HG02885 (cell line): ENCODE data around the gene BID.
A peak's percentile ranks its signal among the peaks of the same experiment; 100 is the strongest.
"Not testable (repeated sequence)": the region's sequence is repeated elsewhere in the genome, so short reads cannot be mapped to it uniquely, and the experiment has no call there.

Experiments used
- ATAC-seq: cut with Tn5 transposase; IDR thresholded peaks from one replicate; pipeline ENCODE4 v1.9.1; 2021; ENCODE audit warnings: mild to moderate bottlenecking; ENCODE audit not compliant: unreplicated experiment, poor library complexity

Gene BID

DNA sequence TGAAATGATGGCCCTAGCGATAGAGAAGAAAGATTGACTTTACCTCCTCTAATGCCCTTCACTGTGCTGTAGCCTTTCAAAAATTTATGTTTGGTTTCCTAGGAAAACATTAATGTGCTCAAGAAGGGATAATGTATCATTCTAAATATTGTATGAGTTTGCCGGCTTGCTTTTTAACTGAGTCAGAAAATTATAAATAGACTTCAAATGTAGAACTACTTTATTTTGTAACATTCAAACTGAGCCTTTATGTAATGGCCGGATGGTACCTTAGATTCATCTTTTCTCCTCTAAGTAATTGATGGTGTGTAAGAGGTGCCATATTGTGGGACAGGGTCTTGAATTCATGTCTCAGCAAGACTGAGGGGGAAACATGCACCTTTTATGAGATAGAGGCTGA lies 57.7 kb downstream of the BID start:
- ATAC-seq: no peak

DNA sequence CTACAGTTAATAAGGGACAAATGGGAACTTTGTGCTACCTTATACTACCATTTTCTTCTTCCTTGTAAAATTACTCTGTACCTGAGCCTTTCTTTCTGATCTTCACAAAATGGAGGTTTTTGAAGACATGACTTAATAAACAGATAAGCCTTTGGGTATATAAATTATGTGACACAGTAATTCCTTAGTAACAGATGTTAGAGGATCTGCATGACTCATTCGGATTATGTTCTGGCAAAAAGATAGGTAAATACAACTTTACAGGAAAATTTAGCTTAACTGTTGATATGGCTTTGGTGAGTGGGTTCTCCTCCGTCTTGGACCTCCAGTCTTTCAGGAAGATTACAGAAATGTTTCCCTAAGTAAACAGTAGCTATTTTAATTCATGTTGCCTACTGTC lies 61.8 kb downstream of the BID start:
- ATAC-seq: no peak

DNA sequence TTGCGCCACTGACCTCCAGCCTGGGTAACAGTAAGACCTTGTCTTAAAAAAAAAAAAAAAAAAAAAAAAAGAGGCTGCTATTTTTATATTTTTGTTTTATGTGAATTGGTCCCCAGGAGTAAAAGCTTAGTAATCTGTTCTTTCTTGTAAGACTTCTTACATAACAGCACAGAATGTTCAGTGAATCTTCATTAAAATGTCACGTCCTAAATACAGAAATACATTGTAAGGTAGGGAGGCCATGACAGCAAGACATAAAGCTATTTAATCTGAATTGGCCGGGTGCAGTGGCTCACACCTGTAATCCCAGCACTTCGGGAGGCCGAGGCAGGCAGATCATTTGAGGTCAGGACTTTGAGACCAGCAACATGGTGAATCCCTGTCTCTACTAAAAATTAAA lies 64.2 kb downstream of the BID start:
- ATAC-seq: no peak

DNA sequence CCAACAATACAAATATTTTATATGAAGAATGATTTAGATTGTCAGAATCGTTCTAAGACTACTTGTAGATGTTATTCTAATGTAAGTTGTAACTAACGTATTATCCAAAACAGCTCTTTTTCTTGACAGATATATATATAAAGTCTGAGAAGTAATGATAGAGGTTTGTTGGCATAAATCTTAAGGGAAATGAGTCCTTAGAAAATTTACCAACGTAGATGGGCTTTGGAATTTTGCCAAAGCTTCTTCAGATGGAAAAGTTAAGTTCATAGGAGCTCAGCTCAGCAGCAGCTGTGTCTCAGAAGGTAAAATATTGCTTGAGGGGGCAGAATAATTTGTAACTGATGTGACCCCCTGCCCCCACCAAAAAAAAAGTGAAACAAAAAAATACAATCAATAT lies 66.7 kb downstream of the BID start:
- no peak for ATAC-seq

DNA sequence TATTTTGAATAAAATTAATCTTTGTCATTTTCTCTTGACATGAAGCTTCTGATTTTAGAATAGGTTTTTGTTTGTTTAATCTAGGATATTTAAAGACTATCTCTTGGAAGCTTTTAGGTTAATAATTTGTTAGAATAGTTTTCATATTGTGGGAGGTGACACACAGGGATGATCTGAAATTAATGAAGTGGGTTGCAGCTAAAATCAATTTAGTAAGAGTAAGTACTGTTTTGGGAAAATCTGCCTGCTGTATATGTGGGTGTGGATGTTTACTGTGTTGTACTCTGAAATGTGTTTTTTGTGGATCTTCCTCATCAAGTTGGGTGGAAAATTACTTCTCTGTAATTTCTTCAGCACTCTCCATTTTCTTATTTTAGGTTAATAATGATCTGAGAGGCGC lies 67.3 kb downstream of the BID start:
- ATAC-seq: no peak

DNA sequence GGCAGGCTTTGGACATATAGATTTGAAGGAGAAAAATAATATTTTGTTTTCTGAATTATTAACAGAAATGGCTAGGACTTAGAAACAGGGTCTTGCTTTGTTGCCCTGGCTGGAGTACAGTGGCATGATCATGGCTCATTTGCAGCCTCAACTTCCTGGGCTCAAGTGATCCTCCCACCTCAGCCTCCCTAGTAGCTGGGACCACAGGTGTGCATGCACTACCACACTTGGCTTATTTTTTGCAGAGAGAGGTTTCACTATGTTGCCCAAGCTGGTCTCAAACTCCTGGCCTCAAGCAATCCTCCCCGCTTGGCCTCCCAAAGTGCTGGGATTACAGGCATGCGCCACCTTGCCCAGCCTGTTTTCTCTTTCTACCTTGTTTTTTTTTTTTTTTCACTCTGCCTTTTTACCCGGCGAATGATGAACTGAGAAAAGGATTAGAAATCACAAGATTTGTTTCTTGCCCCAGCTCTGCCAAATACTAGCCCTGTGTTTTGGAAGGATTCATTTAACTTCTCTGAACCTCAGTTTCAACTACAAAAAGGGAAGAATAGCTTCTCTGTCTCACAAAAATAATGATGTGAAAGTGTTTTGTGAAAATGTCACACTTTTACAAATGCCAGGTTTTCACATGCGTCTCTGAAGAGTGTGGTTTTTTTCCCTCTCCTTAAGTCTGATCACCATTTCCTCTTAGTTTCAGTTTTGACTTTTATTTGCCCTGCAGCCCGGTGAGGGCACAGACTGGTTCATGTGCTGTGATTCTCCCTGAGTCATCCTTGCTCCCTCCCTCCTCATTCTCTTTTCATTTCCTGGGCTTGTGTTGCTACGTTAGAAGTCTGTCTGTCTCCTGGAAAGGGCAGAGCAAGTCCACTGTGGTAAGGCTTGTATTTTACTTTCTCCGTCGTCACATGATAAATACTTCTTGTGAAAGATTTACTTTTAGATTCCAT lies 68.0 kb downstream of the BID start:
- peak; percentile 76 for ATAC-seq

DNA sequence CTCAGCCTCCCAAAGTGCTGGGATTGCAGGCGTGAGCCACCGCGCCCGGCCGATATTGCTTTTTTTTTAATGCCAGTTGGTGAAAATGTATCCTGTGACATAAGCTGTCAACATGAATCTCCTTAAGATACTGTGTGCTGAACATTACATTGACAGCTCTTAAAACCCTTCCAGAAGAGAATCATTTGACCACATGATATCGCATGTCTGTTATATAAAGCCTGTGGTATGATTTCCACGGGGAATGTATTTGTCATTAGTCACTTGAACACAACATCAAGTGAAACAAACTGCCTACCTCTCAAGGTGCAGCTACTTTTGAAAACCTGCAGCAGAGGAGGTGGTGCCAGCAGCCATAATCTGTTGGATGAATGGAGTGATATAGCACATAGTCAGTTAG lies 68.7 kb downstream of the BID start:
- no peak for ATAC-seq

DNA sequence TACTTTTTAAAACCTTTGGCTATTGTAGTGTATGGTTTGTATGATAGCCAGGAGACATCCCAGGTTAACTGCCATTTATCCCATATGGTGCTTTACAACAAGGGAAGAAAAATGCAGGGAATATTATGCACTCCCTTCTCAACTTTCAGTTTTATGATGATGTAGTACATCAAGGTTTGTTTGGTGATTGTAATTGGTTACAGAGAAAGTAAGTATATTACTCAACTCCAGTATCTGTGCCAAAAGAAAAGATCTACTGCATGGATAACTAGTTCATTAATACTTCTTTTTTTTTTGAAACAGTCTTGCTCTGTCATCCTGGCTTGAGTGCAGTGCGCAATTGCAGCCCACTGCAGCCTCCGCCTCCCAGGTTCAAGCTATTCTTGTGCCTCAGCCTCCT lies 70.5 kb downstream of the BID start:
- no peak for ATAC-seq

DNA sequence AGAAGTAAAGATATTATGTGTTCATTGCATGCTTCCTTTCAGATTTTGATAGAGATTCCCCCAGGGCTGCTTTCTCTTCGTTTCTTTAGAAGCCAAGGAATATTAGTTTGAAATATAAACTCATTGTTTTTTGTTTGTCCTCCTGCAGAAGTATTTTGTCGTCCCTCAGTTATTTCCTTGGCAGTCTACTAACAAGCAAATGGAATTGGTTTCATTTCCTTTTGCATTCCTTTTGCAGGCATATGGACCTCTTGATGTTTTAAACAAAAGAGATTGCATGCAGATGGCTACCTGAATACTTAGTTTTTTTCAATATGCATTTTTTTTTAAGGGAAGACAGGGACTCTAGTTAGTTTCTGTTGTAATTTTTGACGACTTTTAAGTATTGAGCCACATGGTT lies 73.5 kb downstream of the BID start:
- no peak for ATAC-seq

DNA sequence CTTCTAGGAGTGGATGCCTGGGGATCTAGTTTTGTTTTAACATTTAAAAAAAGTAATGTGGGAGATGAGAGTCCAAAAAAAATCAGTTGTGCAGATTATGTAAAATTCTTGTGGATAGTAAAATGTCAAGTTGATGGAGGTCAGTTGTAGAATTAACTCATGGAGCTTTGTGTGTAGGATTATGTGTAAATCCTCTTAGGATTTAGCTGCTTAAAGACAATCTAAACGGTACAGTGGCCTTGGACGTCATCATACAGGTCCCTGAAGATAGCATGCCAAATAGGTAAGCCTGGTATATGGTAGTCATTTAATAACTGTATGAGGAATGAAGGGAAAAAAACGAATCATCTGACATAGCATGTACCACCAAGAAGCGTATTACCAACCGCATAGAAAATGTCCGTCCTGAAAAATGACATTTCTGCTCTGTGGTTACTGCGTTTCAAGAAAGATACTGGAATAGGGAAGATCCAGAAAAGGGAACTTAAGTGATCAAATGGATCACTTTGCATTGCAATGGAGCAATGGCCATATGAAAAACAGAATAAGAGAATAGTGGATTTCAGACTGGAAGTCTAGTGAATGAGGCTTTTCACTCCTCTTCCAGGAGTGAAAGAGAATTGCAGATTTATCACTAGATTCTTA lies 74.5 kb downstream of the BID start:
- ATAC-seq: no peak

DNA sequence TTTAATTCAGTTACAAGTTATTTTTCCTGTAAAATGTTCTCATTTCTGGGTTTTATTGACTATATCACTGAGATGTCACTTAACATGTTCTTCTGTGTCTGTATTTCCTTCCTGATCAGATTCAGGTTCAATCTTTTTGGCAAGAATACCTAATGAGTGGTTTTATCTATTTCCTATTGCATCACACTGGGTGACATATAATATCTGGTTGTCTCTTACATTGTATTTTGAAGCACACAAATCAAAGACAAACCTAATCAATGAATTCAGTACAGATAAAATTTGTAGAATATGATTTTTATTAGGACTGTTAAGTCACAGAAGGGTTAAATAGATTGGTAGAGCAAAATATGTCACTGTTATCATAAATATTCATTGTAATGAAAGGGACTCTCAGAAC lies 75.3 kb downstream of the BID start:
- no peak for ATAC-seq

DNA sequence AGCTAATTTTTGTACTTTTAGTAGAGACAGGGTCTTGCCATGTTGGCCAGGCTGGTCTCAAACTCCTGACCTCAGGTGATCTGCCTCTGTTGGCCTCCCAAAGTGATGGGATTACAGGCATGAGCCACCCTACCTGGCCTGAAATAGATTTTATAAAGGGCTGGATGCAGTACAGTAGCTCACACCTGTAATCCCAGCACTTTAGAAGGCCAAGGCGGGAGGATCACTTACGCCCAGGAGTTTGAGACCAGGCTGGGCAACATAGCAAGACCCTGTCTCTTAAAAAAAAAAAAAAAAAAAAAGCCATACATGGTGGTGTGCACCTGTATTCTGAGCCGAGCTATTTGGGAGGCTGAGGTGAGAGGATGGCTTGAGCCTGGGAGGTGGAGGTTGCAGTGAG lies 76.0 kb downstream of the BID start:
- ATAC-seq: not testable (repeated sequence)

DNA sequence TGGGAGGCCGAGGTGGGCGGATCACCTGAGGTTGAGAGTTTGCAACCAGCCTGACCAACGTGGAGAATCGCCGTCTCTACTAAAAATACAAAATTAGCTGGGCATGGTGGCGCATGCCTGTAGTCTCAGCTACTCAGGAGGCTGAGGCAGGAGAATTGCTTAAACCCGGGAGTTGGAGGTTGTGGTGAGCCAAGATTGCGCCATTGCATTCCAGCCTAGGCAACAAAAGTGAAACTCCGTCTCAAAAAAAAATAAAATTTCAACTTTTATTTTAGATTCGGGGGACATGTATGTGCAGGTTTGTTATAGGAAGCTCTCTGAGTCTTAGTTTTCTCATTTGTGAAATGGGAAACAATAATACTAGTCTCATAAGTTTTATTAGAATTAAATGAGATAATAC lies 77.1 kb downstream of the BID start:
- not testable (repeated sequence) for ATAC-seq

DNA sequence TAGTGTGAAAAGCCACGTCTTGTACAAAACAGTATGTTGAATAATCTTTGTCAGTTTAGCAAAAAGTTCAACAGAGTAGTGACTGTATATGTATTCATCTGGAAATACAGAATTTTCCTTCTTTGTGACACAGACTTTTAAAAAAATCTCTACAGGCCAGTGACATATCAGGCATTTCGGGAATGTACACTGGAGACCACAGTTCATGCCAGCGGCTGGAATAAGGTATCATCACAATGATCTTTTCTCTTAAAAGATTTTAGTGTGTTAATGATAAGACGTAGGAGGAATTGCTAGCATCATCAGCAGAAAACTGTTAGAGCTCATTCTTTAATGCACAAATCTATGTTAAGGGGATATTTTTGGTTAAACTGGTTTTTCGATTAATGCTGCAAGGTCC lies 78.3 kb downstream of the BID start:
- no peak for ATAC-seq

DNA sequence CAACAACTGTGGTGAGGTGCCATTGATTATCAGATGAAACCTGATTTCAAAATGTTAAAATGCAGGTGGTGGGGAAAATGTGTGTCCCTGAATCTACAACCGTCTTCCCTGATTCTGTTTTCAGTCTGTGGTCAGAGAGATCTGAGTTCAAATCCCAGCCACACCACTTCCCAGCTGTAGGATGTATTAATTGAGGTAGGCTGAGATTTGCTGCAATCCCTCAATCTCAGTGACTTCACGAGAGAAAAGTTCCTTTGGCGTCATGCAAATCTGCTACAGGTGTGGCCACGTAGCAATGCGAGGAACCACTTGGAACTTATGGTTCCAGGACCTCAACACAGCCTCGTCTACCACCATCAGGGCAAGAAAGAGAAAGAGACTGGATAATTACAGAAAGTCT lies 79.5 kb downstream of the BID start:
- no peak for ATAC-seq

DNA sequence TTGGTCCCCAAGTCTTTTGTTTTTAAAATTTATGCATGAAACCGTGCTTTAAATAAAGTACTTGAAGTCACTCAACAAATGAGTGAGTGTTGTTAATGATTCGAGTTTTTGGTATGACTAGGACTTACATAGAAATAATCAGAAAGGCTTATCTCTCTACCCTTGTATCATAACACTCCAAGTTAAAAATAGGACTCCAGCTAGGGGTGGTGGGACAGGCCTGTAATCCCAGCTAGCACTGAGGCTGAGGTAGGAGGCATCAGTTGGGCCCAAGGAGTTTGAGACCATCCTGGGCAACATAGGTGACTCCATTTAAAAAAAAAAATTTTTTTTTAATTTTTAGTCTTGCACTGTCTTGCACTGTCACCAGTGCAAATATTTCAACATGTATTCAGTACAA lies 80.1 kb downstream of the BID start:
- ATAC-seq: no peak

DNA sequence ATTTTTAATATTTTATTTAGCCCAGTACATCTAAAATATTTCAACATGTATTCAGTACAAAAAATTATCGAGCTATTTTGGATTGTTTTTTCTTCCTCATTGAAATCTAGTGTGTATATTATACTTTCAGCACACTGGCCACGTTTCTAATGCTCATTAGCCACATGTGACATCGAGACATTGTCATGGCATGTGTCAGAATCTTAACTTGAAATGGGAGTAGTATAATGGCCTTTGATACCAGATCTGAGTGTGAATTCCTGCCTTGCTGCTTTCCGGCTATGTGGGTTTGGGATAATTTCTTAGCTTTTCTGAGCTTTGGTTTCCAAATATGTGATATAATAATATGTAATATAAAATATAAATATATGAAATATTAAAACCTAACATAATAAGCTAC lies 81.4 kb downstream of the BID start:
- no peak for ATAC-seq

DNA sequence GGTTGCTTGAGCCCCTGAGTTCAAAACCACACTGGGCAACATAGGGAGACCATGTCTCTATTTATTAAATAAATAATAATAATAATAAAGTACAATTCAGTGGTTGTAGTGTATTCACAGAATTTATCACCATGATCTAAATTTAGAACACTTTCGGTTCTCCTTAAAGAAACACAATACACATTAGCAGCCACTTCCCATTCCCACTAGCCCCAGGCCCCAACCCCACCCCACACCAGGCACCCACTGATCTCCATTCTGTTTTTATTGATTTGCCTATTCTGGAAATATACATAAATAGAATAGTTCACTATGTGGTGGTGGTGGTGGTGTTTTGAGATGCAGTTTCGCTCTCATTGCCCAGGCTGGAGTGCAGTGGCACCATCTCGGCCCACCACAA lies 90.0 kb downstream of the BID start:
- no peak for ATAC-seq
